Measurements from ENCODE around the gene ANXA10. TPM values are rescaled to one million over a fixed set of nuclear protein-coding genes. Genes with fewer than 3 reads are reported as not detected.
A peak's percentile ranks its signal among the peaks of the same experiment; 100 is the strongest.

ANXA10 gene
- total and polyA plus RNA-seq, 2 of the 8 experiments (the other 6 are each of a cell fraction or from before 2014, with no cell fraction given) = not detected

DNA sequence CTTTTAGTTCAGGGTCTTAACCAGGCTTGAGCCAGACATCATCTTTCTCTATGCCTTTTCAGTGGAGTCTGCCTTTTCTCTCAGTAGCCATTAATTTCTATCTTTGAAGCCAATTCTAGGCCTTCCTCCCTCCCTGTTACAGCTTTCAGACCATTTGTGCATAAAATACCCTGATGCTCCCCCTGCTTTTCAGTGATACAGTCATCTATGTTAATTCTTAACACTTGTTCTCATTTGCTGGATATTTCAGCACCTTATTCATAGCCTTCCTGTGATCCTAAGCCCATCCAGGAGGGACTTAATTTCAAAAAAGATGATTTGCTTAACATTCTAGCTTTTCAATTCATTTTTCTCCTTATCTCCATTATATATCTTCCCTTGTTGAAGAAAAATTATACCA is 42.3 kb downstream of the ANXA10 start:
- H2BK15ac ChIP-seq (ENCODE audit: low read length) = no peak overlapping the region
- TF ChIP-seq SUZ12 (IDR thresholded peaks at IDR 0.05; ENCODE audit: low read length) = no peak
- TF ChIP-seq, protein P1, sequence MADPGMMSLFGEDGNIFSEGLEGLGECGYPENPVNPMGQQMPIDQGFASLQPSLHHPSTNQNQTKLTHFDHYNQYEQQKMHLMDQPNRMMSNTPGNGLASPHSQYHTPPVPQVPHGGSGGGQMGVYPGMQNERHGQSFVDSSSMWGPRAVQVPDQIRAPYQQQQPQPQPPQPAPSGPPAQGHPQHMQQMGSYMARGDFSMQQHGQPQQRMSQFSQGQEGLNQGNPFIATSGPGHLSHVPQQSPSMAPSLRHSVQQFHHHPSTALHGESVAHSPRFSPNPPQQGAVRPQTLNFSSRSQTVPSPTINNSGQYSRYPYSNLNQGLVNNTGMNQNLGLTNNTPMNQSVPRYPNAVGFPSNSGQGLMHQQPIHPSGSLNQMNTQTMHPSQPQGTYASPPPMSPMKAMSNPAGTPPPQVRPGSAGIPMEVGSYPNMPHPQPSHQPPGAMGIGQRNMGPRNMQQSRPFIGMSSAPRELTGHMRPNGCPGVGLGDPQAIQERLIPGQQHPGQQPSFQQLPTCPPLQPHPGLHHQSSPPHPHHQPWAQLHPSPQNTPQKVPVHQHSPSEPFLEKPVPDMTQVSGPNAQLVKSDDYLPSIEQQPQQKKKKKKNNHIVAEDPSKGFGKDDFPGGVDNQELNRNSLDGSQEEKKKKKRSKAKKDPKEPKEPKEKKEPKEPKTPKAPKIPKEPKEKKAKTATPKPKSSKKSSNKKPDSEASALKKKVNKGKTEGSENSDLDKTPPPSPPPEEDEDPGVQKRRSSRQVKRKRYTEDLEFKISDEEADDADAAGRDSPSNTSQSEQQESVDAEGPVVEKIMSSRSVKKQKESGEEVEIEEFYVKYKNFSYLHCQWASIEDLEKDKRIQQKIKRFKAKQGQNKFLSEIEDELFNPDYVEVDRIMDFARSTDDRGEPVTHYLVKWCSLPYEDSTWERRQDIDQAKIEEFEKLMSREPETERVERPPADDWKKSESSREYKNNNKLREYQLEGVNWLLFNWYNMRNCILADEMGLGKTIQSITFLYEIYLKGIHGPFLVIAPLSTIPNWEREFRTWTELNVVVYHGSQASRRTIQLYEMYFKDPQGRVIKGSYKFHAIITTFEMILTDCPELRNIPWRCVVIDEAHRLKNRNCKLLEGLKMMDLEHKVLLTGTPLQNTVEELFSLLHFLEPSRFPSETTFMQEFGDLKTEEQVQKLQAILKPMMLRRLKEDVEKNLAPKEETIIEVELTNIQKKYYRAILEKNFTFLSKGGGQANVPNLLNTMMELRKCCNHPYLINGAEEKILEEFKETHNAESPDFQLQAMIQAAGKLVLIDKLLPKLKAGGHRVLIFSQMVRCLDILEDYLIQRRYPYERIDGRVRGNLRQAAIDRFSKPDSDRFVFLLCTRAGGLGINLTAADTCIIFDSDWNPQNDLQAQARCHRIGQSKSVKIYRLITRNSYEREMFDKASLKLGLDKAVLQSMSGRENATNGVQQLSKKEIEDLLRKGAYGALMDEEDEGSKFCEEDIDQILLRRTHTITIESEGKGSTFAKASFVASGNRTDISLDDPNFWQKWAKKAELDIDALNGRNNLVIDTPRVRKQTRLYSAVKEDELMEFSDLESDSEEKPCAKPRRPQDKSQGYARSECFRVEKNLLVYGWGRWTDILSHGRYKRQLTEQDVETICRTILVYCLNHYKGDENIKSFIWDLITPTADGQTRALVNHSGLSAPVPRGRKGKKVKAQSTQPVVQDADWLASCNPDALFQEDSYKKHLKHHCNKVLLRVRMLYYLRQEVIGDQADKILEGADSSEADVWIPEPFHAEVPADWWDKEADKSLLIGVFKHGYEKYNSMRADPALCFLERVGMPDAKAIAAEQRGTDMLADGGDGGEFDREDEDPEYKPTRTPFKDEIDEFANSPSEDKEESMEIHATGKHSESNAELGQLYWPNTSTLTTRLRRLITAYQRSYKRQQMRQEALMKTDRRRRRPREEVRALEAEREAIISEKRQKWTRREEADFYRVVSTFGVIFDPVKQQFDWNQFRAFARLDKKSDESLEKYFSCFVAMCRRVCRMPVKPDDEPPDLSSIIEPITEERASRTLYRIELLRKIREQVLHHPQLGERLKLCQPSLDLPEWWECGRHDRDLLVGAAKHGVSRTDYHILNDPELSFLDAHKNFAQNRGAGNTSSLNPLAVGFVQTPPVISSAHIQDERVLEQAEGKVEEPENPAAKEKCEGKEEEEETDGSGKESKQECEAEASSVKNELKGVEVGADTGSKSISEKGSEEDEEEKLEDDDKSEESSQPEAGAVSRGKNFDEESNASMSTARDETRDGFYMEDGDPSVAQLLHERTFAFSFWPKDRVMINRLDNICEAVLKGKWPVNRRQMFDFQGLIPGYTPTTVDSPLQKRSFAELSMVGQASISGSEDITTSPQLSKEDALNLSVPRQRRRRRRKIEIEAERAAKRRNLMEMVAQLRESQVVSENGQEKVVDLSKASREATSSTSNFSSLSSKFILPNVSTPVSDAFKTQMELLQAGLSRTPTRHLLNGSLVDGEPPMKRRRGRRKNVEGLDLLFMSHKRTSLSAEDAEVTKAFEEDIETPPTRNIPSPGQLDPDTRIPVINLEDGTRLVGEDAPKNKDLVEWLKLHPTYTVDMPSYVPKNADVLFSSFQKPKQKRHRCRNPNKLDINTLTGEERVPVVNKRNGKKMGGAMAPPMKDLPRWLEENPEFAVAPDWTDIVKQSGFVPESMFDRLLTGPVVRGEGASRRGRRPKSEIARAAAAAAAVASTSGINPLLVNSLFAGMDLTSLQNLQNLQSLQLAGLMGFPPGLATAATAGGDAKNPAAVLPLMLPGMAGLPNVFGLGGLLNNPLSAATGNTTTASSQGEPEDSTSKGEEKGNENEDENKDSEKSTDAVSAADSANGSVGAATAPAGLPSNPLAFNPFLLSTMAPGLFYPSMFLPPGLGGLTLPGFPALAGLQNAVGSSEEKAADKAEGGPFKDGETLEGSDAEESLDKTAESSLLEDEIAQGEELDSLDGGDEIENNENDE (IDR thresholded peaks at IDR 0.05; ENCODE audit: insufficient replicate concordance, low read length) = no peak

More for the DNA sequence above, 42.3 kb downstream of the ANXA10 start:
- H2AFZ ChIP-seq (ENCODE audit: low read length) = 0 out of 2 replicates have a peak overlapping the region, but pooled peaks have one; percentile 9
- no peaks in the 10 kb centered on the region for H4K20me1 ChIP-seq (replicated peaks in 1 of 2; ENCODE audit: control insufficient read depth in 1 of 2, insufficient read depth in 2 of 2, low read length in 2 of 2)
- no peak overlapping the region for H3K18ac ChIP-seq (ENCODE audit: extremely low read depth, low read length)
- H3K27ac ChIP-seq (ENCODE audit: low read depth, low read length) = no peak overlapping the region
- H3K79me1 ChIP-seq (ENCODE audit: low read depth, low read length) = no peaks in the 10 kb centered on the region
- H2BK5ac ChIP-seq (ENCODE audit: low read depth, low read length) = no peak overlapping the region
- no peak overlapping the region for H2AK5ac ChIP-seq (ENCODE audit: low read depth, low read length)
- no peak overlapping the region for H3K4ac ChIP-seq (replicated peaks; ENCODE audit: insufficient read length, low read depth, low read length)
- no peak overlapping the region for H3K14ac ChIP-seq (ENCODE audit: insufficient read length)
- H3K23ac ChIP-seq (ENCODE audit: insufficient read length) = no peak overlapping the region
- no peak overlapping the region for H4K91ac ChIP-seq (replicated peaks; ENCODE audit: insufficient read length, low read length)
- no peak overlapping the region for H3K4me3 ChIP-seq (ENCODE audit: extremely low read depth in 1 of 4, insufficient read depth in 2 of 4, low read depth in 3 of 4, low read length in 4 of 4)
- H3K27me3 ChIP-seq (replicated peaks in 1 of 4; ENCODE audit: control insufficient read depth in 3 of 4, extremely low read depth in 1 of 4, insufficient read depth in 3 of 4, low read length in 3 of 4) = no peaks in the 10 kb centered on the region
- ChIA-PET POLR2A (ENCODE audit: partially characterized antibody) (no interaction called here), CTCF (ENCODE audit: partially characterized antibody) (no interaction called here)
- H3K23me2 ChIP-seq (ENCODE audit: low read depth, low read length) = no peaks in the 10 kb centered on the region; the same call in 1 of the 2 replicates
- no peak overlapping the region for H3K4me2 ChIP-seq (ENCODE audit: insufficient read depth in 1 of 2, low read depth in 2 of 2, low read length in 2 of 2)
- FAIRE-seq (no peak), DNase-seq (ENCODE audit: low read depth in 1 of 2, low spot score in 2 of 2) (no peak)
- H3K36me3 ChIP-seq (ENCODE audit: control insufficient read depth in 2 of 4, insufficient read depth in 4 of 4, low read length in 3 of 4) = no peaks in the 10 kb centered on the region
- H4K8ac ChIP-seq (ENCODE audit: extremely low read depth, insufficient read depth, low read length) = no peak overlapping the region
- no peaks in the 10 kb centered on the region for H3K4me1 ChIP-seq (replicated peaks in 1 of 4; ENCODE audit: control insufficient read depth in 3 of 4, insufficient read depth in 4 of 4, low read length in 3 of 4)
- H2BK12ac ChIP-seq (ENCODE audit: low read depth, low read length) = no peak overlapping the region
- H2BK120ac ChIP-seq (replicated peaks; ENCODE audit: low read depth, low read length) = no peak overlapping the region
- H3K56ac ChIP-seq (replicated peaks; ENCODE audit: insufficient read length, low read depth, low read length) = no peak overlapping the region
- H4K5ac ChIP-seq (ENCODE audit: insufficient read length, low read depth, low read length) = no peak overlapping the region
- H3K9ac ChIP-seq (replicated peaks in 1 of 4; ENCODE audit: extremely low read depth in 1 of 4, low read depth in 3 of 4, low read length in 3 of 4) = no peak overlapping the region
- no peak overlapping the region for H2BK20ac ChIP-seq (ENCODE audit: low read length)
- H3K9me3 ChIP-seq (ENCODE audit: insufficient read depth in 2 of 2, low read depth in 1 of 2, low read length in 1 of 2) = no peaks in the 10 kb centered on the region
- no peaks in the 10 kb centered on the region for H3K79me2 ChIP-seq (ENCODE audit: control insufficient read depth in 1 of 2, insufficient read depth in 2 of 2, low read length in 2 of 2)

Measured in H1 (cell line).